GM19023 (cell line): ENCODE data around the gene C5orf15.
A peak's percentile ranks its signal among the peaks of the same experiment; 100 is the strongest.
"Not testable (repeated sequence)": the region's sequence is repeated elsewhere in the genome, so short reads cannot be mapped to it uniquely, and the experiment has no call there.

Source experiments
- ATAC-seq: cut with Tn5 transposase; IDR thresholded peaks from one replicate; pipeline ENCODE4 v1.9.1; 2021; ENCODE audit warnings: mild to moderate bottlenecking, moderate library complexity; ENCODE audit not compliant: unreplicated experiment

C5orf15 gene

DNA sequence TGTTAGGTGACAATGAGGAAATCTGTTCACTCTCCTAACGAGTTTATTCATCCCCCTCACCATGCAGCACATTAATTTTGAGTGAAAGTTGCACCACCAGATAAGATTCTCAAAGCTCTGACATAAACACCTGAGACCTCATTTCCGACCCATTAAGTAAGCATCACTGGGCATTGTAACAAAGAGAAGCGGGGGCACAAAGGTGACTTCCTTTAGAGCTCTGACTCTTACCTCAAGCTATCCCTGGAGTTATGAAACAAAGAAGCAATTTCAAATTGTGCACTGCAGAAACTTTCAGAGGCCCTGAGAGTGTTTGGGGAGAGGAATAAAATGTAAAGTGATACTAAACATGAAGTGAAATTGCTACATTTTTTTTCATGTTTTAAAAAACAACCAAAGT lies 29.5 kb downstream of the C5orf15 start:
- no peak for ATAC-seq

GRCh38 chr5:133938039-133938821 lies 30.2 kb downstream of the C5orf15 start:
- ATAC-seq = no peak

DNA sequence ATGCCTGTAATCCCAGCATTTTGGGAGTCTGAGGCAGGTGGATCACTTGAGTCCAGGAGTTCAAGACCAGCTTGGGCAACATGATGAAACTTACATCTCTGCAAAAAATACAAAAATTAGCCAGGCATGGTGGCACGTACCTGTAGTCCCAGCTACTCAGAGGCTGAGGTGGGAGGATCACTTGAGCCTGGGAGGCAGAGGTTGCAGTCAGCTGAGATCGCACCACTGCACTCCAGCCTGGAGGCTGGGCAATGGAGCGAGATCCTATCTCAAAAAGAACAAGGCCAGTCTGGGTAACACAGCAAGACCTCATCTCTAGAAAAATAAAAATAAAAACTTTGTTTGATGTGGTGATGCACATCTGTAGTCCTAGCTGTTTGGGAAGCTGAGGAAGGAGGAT lies 30.8 kb downstream of the C5orf15 start:
- not testable (repeated sequence) for ATAC-seq

- no peak for ATAC-seq
Observed at GRCh38 chr5:133936651-133937015, 31.8 kb downstream of the C5orf15 start.

DNA sequence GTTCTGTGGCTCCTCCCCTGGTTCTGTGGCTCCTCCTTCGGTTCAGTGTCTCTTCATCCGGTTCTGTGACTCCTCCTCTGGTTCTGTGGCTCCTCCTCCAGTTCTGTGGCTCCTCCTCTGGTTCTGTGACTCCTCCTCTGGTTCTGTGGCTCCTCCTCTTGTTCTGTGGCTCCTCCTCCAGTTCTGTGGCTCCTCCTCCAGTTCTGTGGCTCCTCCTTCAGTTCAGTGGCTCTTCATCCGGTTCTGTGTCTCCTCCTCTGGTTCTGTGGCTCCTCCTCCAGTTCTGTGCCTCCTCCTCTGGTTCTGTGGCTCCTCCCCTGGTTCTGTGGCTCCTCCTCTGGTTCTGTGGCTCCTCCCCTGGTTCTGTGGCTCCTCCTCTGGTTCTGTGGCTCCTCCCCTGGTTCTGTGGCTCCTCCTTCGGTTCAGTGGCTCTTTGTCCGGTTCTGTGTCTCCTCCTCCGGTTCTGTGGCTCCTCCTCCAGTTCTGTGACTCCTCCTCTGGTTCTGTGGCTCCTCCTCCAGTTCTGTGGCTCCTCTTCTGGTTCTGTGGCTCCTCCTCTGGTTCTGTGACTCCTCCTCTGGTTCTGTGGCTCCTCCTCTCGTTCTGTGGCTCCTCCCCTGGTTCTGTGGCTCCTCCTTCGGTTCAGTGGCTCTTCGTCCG lies 32.3 kb downstream of the C5orf15 start:
- not testable (repeated sequence) for ATAC-seq

GRCh38 chr5:133935667-133935940 lies 32.8 kb downstream of the C5orf15 start:
- ATAC-seq = no peak

- no peak for ATAC-seq
Observed at GRCh38 chr5:133934822-133935666, 33.4 kb downstream of the C5orf15 start.

- ATAC-seq = no peak
Observed at GRCh38 chr5:133934311-133934710, 34.1 kb downstream of the C5orf15 start.

DNA sequence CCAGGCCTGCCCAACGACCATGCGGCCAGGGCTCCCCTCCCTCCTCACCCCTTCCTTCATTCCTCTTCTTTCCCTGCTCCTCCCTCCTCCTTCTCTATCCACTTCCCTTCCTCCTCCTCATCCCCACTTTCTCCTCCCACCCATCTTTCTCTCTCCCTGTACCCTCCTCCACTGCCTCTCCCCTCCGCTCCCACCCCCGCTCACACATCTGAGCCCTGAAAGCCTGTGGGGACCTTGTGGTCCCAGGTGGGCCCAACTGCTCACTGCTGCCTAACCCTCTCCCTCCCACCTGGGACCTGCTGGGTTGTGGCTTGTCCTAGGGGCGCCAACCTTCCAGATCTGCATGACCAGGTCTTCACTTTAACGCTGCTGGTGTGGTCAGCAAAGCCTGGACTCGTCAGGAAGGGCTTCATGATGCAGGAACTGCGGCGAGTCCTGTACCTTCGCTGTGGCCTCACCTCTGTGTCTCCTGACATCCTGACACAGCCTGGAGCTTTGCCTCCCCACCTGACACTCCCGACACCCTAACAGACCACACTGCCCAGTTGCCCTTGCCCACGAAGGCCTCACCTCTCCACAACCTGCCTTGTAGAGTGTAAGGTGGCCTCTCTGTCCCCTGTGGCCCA lies 34.6 kb downstream of the C5orf15 start:
- no peak for ATAC-seq

GRCh38 chr5:133933169-133933509 lies 35.3 kb downstream of the C5orf15 start:
- no peak for ATAC-seq

GRCh38 chr5:133932441-133933168 lies 35.8 kb downstream of the C5orf15 start:
- ATAC-seq = no peak

GRCh38 chr5:133931546-133931945 lies 36.9 kb downstream of the C5orf15 start:
- no peak for ATAC-seq

GRCh38 chr5:133930813-133931090 lies 37.7 kb downstream of the C5orf15 start:
- no peak for ATAC-seq

DNA sequence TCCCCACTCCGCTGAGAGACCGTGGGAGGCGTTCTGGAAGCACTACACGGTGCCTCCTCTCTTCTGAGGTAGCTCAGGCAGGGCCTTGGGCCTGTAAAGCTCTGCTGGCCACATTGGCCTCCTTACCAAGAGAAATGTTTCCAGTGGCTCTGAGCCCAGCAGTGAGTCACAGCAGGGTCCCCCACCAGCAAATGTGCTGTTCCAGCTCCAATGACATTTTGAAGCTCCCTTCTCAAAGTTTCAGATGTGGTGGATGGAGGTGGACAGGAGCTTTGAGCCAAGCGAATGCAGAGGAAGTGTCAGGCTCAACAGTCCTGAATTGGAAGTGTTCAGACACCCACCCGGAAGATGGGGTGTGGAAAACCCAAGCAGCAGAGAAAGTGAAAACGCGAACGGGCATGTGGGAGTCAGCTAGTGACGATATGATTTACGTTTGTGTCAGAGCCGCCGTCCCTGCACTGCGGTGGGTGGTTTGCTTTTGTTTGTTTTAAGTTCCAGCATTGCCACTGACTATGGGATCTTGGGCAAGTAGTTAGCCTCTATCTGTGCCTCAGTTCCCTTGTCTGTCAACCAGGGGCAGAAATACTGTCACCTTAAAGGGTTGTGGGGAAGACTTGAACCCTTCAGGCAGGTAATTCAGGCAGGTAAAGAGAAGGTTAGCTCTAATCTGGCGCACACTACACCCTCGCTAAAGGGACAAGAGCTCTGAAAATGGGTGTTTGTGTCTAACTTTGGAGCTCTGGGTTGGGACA lies 38.2 kb downstream of the C5orf15 start:
- peak; percentile 54 for ATAC-seq

DNA sequence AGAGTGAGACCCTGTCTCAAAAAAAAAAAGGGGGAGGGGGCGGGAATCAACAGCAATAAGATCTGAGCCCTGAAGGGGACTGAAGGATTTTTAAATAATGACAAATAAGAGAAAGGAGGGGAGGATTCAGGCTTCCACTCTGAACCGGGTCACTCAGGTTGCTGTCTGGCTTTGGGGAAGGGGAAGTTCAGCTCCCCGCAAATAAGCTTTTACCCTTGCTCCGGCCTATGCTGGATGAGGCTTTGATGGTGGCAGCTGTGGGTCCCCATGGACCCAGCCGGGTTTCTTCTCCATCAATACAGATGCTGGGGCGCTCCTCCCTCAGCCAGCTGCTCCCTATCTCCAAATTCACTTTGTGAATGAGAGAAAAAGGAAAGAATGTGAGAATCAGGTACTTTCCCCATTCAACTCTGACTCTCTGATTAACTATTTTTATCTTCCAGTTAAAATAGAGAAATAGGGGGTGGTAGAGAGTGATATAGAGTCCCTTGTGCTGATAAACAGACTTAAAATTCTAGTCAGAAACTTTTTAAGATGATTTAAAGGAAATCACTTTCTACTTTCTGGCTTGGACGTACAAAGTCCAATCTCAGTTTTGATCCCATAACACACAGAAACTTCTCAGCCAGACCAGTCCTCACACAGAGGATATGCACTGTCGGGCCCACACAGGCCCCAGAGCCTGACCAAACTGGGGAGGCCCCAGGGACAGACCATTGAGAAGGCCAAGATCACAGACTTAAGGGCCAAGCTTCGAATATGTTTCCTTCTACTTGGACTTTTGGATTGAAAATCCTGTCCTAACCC lies 39.6 kb downstream of the C5orf15 start:
- peak; percentile 44 for ATAC-seq

DNA sequence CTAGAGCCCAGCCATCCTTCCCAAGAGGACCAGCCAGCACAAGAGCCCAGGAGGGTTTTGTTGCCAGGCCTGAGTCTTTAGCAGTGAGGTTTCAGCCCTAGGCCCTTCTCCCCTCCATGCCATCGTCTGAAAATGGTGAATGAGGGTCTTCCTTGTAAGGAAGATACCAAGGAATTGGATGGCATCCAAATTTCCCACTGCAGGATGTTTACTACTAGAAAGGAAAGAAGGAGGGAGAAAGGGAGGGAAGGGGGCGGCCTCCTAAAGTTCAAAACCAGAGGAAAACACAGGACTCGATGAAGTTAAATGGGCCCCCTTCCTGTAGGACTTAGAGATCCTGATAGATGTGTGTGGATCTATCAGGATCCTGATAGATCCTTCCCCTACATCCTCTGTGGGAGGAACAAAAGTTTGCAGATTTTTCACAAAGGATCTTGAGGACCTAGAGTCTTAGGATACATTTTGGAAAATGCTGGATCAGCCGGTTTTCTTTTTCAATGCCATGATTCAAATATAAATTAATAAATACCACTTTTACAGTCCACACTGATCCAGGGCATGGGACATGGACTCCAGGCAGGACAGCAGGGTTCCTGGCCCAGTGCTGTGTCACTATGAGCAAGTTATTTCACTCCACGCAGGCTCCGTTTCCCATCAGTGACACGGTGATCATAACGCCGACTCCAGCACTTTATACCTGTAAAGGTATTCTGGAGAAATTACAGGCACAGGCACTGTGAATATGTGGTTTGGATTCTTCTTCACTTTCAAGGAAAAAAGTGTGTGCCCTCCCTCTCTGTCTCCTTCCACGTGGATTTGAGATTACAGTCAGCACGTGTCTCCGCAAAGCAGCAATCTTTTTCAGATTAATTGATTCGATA lies 40.9 kb downstream of the C5orf15 start:
- no peak for ATAC-seq

DNA sequence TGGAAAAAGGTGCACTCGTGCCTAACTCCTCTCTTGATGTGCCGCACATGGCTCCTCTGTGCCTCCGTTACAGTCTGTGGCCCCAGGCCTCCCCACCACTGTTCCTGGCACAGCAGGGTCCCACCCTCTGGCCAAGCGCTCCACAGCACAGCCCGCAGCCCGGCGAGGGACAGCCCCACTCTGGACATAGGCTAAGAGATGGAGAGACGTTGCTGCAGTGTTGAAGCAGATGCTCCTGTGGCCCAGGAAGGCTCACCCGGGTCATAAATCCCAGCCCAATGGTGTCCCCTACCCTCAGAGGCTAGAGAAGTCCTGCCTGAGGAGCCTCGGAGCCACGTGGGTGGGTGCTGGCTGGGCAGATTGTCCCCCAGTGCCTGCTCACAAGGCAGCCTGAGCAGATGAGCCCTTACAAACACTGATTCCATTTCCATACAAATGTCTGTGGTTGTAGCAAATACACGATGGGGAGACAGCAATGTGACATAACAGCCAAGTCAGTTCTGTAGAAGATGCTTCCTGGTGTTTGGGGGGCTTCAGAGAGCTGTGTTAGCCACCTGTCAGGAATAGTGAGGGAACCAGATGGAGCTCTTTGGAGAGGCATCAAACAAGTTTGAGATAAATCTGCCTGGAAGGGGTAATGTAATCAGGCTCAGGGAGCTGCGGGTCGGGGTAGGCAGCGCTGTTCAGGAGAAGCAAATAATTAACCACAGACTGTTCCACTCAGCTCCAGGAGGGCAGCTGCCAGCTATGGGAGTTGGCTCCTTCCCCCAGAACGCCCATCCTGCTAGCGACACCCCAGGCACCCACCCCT lies 41.7 kb downstream of the C5orf15 start:
- ATAC-seq = no peak
